GM10847 (cell line): ENCODE measurements around the gene ANKRD13A.

Experiments
- POLR2A ChIP-seq: IDR thresholded peaks from 2 replicates; pipeline ENCODE4 v1.6.1; 2011; ENCODE audit not compliant: insufficient read length; ENCODE audit errors: extremely low read depth

Gene ANKRD13A

DNA sequence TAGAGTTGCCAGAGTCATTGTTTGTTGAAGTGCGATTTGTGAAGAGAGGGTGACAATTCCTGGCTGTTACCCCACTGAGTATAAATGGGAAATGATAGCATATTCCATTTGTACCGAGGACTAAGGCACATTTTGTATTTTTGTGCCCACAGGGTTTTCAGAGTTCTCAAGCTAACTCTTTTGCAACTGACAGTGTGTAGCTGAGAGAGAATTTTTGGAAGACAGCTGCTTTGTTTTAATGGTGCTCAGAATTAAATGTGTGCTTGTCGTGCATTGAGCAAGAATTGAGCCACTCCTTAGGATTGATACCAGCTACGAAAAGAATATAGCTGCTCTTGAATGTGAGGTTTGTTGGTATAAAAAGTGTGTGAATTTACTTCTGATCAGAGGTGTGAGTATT is 21.7 kb downstream of the ANKRD13A start:
- TF ChIP-seq POLR2A, result no peak

- no peak for TF ChIP-seq POLR2A
Observed at GRCh38 chr12:110023059-110023980, 24.1 kb downstream of the ANKRD13A start.

- no peak for TF ChIP-seq POLR2A
Observed at GRCh38 chr12:110024051-110024450, 24.8 kb downstream of the ANKRD13A start.

DNA sequence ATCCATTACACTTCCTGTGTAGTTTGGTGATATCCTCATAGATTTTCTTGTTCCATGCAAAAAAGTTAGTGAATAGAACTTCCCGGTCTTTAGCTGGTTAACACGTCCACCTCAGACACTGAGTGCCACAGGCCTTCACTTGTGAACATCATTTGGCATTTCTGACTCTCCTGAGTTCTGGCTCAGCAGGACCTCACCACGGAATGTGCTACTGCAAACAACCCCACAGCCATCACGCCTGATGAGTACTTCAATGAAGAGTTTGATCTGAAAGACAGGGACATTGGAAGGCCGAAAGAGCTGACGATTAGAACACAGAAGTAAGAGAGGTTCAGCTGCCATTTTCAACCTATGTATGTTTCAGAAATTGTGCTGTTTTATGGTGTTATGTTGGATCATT is 29.1 kb downstream of the ANKRD13A start:
- no peak for TF ChIP-seq POLR2A

- TF ChIP-seq POLR2A, result no peak
Observed at GRCh38 chr12:110029290-110029815, 30.1 kb downstream of the ANKRD13A start.

DNA sequence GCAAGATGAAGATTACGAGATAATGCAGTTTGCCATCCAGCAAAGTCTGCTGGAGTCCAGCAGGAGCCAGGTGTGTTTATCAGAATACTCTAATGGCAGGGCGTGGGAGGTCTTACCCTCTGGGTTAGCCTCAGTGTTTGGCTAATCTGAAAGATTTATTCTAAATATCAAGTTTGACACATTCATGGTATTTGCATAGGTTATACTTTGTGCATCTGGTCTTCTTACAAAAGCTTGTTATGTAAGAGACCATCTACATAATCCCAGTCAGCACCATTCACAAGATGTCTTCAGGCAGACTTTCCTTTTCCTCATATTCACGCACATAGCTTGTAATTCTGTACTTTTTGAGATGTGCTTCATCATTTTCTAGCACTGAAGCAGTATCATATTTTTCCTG is 34.7 kb downstream of the ANKRD13A start:
- no peak for TF ChIP-seq POLR2A

DNA sequence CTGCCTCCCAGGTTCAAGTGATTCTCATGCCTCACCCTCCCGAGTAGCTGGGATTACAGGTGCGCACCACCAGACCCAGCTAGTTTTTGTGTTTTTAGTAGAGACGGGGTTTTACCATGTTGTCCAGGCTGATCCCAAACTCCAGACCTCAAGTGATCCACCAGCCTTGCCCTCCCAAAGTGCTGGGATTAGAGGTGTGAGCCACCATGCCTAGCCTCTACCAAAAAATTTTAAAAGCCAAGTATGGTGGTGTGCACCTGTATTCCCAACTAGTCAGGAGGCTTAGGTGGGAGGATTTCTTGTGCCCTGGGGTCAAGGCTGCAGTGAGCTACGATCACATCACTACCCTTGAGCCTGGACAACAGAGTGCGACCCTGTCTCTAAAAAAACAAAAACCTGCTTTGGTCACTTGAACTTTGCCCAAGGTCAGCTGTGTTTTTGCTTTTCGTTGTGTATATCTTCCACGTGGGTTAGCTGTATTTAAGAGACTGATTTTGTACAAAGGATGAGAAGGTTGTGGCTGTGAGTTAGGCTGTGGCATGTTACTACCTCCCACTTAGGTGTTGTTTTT is 36.4 kb downstream of the ANKRD13A start:
- no peak for TF ChIP-seq POLR2A

DNA sequence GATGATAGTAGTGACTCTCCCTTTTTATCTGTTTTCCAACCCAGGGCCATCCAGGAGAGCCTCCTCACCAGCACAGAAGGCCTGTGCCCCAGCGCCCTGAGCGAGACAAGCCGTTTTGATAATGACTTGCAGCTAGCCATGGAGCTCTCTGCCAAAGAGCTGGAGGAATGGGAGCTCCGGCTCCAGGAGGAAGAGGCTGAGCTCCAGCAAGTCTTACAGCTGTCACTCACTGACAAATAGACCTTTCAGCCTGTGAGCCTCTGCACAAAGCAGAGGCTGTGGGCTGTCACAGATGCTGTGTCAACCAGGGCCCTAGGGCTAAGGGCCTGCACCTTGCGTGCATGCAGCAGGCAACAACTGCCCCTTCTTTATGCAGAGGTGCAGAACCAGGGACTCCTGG is 38.1 kb downstream of the ANKRD13A start:
- no peak for TF ChIP-seq POLR2A

GRCh38 chr12:110038741-110039084 is 39.5 kb downstream of the ANKRD13A start:
- no peak for TF ChIP-seq POLR2A

DNA sequence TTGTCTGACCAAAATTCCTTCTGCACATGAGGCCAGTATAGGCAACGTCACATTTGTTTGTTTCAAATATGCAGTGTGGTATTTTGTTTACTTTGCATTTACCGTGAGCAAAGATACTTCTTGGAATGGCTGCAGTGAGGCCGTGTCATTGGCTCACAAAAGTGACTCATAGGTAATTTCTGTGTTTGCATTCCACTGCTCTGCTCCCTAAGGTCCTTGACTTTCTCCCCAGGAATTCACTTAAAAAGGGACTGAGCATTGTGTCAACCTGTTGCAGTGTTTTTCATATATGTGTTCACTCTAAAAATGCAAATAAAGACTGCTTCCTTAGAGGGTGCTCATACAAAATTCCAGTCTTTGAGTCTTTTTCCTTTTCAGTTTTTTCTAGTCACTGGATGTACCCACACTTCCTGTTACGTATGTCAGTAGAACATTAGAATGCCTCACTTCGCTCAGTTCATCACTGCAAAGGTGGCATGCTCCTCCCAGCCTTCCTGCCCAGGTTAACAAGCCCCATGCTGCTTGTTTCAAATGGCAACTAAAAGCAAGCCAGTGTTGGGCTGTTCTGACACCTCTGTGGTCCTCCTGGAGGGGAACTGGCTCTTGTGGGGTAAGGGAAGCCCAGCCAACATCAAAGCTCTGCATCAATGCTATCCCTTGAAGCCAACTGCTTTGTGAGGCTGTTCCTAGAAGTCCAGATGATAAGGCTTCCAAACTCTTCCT is 40.0 kb downstream of the ANKRD13A start:
- no peak for TF ChIP-seq POLR2A

GRCh38 chr12:110042264-110042663 is 43.0 kb downstream of the ANKRD13A start:
- TF ChIP-seq POLR2A, result no peak

DNA sequence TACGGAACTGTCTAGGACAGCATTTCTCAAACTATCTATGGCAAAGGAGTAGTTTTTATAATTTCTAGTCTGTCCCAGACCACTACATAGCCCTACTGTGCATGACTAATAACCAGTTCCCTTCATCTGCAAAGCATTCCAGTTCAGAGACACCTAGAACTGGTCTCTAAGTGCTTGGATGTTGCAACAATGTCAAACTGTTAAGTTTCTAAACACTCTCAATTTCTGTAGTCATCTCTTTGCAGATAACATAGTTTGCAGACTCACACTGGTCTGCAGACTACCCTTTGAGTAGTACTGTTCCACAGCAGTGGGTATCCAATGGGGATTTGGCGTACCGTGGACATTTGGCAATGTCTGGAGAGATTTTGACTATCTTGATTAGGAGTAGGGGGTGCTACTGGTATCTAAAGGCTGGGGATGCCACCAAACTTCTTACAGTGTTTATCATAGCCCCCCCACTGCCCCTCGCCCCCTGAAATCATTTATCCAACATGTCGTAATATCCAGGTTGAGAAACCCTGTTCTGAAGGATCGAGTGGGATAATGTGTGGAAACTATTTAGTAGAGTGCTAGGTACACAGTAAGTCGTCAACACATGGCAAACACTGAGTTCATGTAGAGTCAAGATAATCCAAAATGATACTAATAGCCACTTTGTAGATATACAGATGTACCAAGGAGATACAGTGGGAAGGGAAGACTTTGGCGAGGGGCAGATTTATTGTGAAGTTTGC is 47.4 kb downstream of the ANKRD13A start:
- no peak for TF ChIP-seq POLR2A

GRCh38 chr12:110047297-110047940 is 48.2 kb downstream of the ANKRD13A start:
- TF ChIP-seq POLR2A, result no peak

DNA sequence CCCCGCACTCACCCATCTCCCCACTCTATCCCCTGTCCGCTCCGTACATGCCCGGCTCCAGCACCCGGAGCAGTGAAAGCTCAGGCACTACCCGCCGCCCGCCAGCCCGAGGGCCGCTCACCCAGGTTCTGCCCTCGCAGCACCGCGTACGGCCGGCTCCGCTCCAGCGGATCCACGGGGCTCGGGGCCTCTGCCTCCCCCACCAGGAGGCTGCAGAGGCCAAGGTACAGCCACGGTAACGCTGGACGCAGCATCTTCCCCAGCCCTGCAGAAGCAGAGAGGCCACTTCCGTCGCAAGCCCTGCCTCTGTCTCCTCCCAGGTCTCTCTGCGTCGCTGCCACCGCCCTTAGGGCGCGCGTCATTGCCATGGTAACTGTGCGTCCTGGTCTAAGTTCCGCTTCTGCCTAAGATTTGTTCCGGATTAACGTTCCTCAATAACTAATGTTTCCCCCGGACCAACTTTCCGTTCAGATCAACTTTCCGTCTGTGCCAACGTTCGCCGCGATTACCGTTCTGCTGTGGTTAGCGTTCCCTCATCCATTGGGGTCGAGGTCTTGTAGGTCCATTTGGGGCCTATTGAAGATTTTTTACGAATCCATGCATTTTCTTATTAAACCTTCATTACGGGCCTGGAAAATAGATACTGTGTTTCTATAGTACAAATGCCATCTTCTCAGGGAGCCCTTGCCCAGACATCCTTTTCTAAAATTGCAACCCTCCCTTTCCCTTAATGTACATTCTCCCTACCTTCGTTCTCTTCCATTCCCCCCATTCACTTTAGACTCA is 49.2 kb downstream of the ANKRD13A start, which contains the start of gene C12orf76:
TSS of gene C12orf76 (minus strand) at position 281 of the 786 bp plus-strand sequence. CDS start at position 254, 27 bp downstream.
- TF ChIP-seq POLR2A, result peak; percentile 82
